ENCODE results near the gene ENKUR. TPM values are rescaled to one million over a fixed set of nuclear protein-coding genes. Genes with fewer than 3 reads are reported as not detected.
A peak's percentile ranks its signal among the peaks of the same experiment; 100 is the strongest.

Gene ENKUR
- total and polyA plus RNA-seq, 2 experiments from 2014 or later: 0.15 TPM; not detected in 1

DNA sequence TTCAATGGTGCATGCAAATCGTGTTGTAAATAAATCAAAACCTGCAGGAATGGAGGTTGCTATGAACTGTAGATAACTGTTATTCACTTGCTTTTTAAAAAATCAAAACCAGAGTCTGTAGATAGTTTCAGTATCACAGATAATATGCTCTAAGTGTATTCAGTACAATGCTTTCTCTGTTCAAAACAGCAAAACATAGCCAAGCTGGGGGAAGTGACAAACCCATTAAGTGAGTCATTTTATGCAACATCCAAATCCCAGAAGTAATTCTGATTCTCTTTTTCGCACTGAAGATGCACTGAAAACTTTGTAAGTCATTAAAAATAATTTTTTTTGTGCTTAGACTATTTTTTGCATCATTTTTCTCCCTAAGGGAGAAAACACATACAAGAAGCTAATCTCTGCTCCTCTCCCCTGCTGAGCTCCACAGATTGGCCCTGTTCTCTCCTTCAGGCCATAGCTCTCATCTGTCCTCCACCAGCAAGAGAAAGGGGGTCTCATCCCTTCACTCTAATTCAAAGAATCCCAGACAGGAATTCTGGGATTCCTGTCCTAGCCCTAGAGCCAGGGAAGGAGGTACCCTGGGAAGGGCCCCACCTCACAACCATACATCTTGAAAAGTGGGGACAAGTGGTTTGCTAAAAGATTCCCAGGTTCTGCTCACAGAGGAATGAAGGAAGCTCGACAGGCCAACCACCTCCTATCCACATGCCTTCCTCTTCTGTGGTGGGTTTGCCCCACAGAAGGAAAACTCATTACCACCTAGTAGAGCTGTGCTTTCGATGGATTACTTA is 68.5 kb downstream of the ENKUR start:
- no peak overlapping the region for H3K27ac ChIP-seq
- no peaks in the 10 kb centered on the region for H3K27me3 ChIP-seq
- peak in 1 of 2 donors; percentile 80 for DNase-seq (ENCODE audit: low read depth in 1 of 2, low spot score in 1 of 2)
- no peaks in the 10 kb centered on the region for H3K36me3 ChIP-seq
- no peak overlapping the region for H3K4me3 ChIP-seq
- TF ChIP-seq, protein P1, sequence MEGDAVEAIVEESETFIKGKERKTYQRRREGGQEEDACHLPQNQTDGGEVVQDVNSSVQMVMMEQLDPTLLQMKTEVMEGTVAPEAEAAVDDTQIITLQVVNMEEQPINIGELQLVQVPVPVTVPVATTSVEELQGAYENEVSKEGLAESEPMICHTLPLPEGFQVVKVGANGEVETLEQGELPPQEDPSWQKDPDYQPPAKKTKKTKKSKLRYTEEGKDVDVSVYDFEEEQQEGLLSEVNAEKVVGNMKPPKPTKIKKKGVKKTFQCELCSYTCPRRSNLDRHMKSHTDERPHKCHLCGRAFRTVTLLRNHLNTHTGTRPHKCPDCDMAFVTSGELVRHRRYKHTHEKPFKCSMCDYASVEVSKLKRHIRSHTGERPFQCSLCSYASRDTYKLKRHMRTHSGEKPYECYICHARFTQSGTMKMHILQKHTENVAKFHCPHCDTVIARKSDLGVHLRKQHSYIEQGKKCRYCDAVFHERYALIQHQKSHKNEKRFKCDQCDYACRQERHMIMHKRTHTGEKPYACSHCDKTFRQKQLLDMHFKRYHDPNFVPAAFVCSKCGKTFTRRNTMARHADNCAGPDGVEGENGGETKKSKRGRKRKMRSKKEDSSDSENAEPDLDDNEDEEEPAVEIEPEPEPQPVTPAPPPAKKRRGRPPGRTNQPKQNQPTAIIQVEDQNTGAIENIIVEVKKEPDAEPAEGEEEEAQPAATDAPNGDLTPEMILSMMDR (IDR thresholded peaks at IDR 0.05; ENCODE audit: low read depth, low read length): no peak
- H3K4me1 ChIP-seq (ENCODE audit: low read depth): no peaks in the 10 kb centered on the region
- no peaks in the 10 kb centered on the region for H3K9me3 ChIP-seq (ENCODE audit: low read depth)

DNA sequence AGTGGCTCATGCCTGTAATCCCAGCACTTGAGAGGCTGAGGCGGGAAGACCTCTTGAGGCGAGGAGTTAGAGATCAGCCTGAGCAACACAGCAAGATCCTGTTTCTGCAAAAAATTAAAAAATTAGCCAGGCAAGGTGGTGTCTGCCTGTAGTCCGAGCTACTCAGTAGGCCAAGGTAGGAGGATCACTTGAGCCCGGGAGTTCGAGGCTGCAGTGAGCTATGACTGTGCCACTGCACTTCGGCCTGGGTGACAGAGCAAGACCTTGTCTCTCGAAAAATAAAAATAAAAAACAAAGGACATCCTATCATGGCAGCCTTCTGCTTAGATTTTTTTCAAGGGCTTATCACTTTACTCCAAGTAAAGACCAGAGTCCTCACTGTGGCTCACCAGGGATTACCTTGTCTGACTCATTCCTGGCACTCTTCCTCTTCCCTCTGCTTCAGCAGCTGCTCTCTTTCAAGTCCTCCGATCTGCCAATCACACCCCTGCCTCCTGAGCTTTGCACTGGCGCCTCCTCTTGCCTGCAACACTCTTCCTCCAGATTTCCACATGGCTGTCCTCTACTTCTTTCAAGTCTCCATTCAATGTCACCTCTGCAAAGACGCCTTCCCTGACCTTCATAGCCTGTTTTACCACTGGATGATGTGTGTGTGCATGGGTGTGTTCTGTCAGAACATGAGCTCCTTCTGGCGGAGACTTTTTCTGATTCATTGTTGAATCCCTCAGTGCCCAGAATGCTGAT is 71.3 kb downstream of the ENKUR start:
- Histone ChIP-seq H3K9me3 (ENCODE audit: low read depth) (no peaks in the 10 kb centered on the region), H3K4me1 (ENCODE audit: low read depth) (no peaks in the 10 kb centered on the region), H3K27me3 (no peaks in the 10 kb centered on the region), H3K27ac (no peak overlapping the region), H3K36me3 (no peaks in the 10 kb centered on the region), H3K4me3 (no peak overlapping the region)
- DNase-seq (ENCODE audit: low read depth in 1 of 2, low spot score in 1 of 2): peak in 1 of 2 donors; percentile 75
- TF ChIP-seq, protein P1 (IDR thresholded peaks at IDR 0.05; ENCODE audit: low read depth, low read length): peak; percentile 21

DNA sequence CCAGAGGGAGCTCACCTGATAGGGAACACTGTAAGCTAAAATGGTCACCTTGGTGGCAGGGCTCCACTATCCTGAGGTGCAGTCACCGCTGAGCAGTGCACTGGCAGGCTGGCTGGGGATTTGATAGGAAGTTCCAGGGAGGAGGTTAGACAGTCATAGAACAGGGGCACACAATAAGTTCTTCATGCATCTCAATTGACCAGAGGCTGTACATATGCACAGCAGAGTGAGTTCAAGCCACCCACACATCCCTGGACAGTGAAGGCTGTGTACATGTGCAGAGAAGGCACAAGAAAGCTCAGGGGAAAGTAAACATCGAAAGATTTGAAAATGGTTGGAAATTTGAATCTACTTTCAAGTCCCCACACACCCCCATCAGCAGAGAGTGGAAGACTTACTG is 77.4 kb downstream of the ENKUR start:
- no peaks in the 10 kb centered on the region for H3K4me1 ChIP-seq (ENCODE audit: low read depth)

DNA sequence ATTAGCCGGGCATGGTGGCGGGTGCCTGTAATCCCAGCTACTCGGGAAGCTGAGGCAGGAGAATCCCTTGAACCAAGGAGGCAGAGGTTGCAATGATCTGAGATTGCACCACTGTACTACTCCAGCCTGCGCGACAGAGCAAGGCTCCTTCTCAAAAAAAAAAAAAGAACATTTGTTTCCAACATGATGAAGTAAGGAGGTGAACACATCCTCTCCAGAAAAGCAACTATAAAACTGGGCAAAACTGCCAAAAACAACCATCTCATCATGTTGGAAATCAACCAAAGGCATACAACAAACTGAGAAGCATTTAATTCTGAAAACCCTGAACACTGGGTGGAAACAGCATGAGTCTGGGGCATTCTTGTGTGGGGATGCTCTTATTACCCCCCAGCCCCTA is 77.9 kb downstream of the ENKUR start:
- Histone ChIP-seq H3K4me3 (no peak overlapping the region), H3K36me3 (no peaks in the 10 kb centered on the region), H3K27me3 (no peaks in the 10 kb centered on the region), H3K27ac (no peak overlapping the region), H3K4me1 (ENCODE audit: low read depth) (no peaks in the 10 kb centered on the region), H3K9me3 (ENCODE audit: low read depth) (no peaks in the 10 kb centered on the region)
- DNase-seq (ENCODE audit: low read depth in 1 of 2, low spot score in 1 of 2): peak in 1 of 2 donors; percentile 13
- TF ChIP-seq, protein P1 (IDR thresholded peaks at IDR 0.05; ENCODE audit: low read depth, low read length): no peak

More for the DNA sequence above, 77.4 kb downstream of the ENKUR start:
- Histone ChIP-seq H3K27me3 (no peaks in the 10 kb centered on the region), H3K36me3 (no peaks in the 10 kb centered on the region), H3K27ac (no peak overlapping the region), H3K4me3 (no peak overlapping the region), H3K9me3 (ENCODE audit: low read depth) (no peaks in the 10 kb centered on the region)
- TF ChIP-seq, protein P1 (IDR thresholded peaks at IDR 0.05; ENCODE audit: low read depth, low read length): no peak
- no peak for DNase-seq (ENCODE audit: low read depth in 1 of 2, low spot score in 1 of 2)

DNA sequence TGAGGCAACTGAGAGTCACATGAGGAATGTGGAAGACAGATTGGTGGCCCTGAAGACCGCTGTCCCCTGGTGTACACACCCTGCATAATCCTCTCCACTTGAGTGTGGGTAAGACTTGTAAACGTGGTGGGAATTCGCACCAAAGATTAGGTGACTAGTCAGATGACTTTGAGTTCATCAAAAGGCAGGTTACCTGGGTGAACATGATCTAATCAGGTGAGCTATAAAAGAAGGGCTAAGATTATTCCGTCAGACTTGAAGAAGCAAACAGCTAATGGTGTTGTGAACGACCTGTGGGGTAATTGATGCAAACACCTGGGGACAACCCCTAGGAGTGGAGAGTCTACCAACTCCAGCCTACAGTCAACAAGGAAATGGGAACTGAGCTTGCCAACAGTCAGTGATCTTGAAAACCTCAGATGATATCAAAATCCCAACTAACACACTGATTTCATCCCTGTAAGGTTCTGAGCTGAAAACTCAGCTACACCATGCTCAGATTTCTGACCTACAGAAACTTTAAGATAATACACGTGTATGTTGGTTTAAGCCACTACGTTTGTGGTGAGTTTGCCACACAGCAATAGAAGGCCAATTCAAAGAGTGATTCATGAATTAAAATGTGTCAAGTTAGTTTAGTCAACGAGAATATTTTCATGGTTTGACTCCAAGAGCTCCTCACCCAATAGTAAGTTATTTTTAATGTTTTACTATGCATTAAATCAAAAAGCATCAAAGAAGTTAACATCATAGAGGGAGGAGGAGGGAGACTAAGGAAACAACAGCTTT is 80.3 kb downstream of the ENKUR start:
- no peaks in the 10 kb centered on the region for H3K9me3 ChIP-seq (ENCODE audit: low read depth)
- TF ChIP-seq, protein P1 (IDR thresholded peaks at IDR 0.05; ENCODE audit: low read depth, low read length): no peak
- no peak overlapping the region for H3K27ac ChIP-seq
- H3K27me3 ChIP-seq: no peaks in the 10 kb centered on the region
- no peak overlapping the region for H3K4me3 ChIP-seq
- no peak for DNase-seq (ENCODE audit: low read depth in 1 of 2, low spot score in 1 of 2)
- no peaks in the 10 kb centered on the region for H3K4me1 ChIP-seq (ENCODE audit: low read depth)
- no peaks in the 10 kb centered on the region for H3K36me3 ChIP-seq
